PC-3 (cell line): ENCODE results near the gene BAZ1A. TPM values are rescaled to one million over a fixed set of nuclear protein-coding genes. Genes with fewer than 3 reads are reported as not detected.

Experiments
- ATAC-seq: fragments of 200-7000 bp; cut with Tn5 transposase; 2 replicates; pipeline ENCODE4 v1.9.1; 2020; ENCODE audit warnings: mild to moderate bottlenecking, moderate library complexity
- BruUV-seq: library from RNA; stranded (reverse); fragments of 400-500 nt; replicated peaks from 2 replicates; lab custom pipeline; 2021; lab: Mats Ljungman, UMichigan
- CTCF ChIA-PET: fragments of 300-600 bp; sonication (Branson Sonifier 250); formaldehyde crosslinking; loops from one replicate; lab custom pipeline; 2022; ENCODE audit warnings: antibody characterized with exemption; lab: Charles Lee
- POLR2A ChIA-PET: fragments of 300-600 bp; sonication (Branson Sonifier 250); formaldehyde crosslinking; loops from one replicate; lab custom pipeline; 2022; ENCODE audit warnings: antibody characterized with exemption; ENCODE audit not compliant: unreplicated experiment; lab: Charles Lee
- DNase-seq: peaks from one replicate; pipeline ENCODE4 v3.0.0-alpha.2; 2015
- H2AFZ ChIP-seq: fragments of 300-600 bp; sonication (generic); 2 replicates; pipeline ENCODE4 v1.6.0; 2016; ENCODE audit warnings: antibody characterized with exemption, low read length
- H3F3A ChIP-seq: fragments of 300-600 bp; sonication (generic); one replicate; pipeline ENCODE4 v1.6.0; 2017; ENCODE audit warnings: antibody characterized with exemption, low read length, control low read depth, mild to moderate bottlenecking; ENCODE audit not compliant: unreplicated experiment
- H3K27ac ChIP-seq: fragments of 300-600 bp; sonication (generic); 2 replicates; pipeline ENCODE4 v1.5.1; 2016; ENCODE audit warnings: mild to moderate bottlenecking, low read length
- H3K27me3 ChIP-seq: fragments of 300-600 bp; sonication (generic); 2 replicates; pipeline ENCODE4 v1.6.1; 2016; ENCODE audit warnings: low read length, mixed read lengths
- H3K36me3 ChIP-seq: fragments of 300-600 bp; sonication (generic); 2 replicates; pipeline ENCODE4 v1.6.1; 2016; ENCODE audit warnings: low read depth, mixed run types, low read length, mixed read lengths
- H3K4me1 ChIP-seq: fragments of 300-600 bp; sonication (generic); 2 replicates; pipeline ENCODE4 v1.5.1; 2016; ENCODE audit warnings: low read length; ENCODE audit not compliant: insufficient read depth
- H3K4me2 ChIP-seq: fragments of 300-600 bp; sonication (generic); 2 replicates; pipeline ENCODE4 v1.6.0; 2016; ENCODE audit warnings: low read length
- H3K4me3 ChIP-seq: fragments of 300-600 bp; sonication (generic); 2 replicates; pipeline ENCODE4 v1.5.1; 2016; ENCODE audit warnings: mild to moderate bottlenecking, low read length, mixed read lengths
- H3K79me2 ChIP-seq: fragments of 300-600 bp; sonication (generic); 2 replicates; pipeline ENCODE4 v1.6.1; 2017; ENCODE audit warnings: low read length, mixed read lengths
- H3K9ac ChIP-seq: fragments of 300-600 bp; sonication (generic); 2 replicates; pipeline ENCODE4 v1.6.0; 2016; ENCODE audit warnings: mild to moderate bottlenecking, low read length
- H3K9me2 ChIP-seq: fragments of 300-600 bp; sonication (generic); replicated peaks from 2 replicates; pipeline ENCODE4 v1.6.1; 2016; ENCODE audit warnings: mixed run types, low read length, mixed read lengths
- H3K9me3 ChIP-seq: fragments of 300-600 bp; sonication (generic); 2 replicates; pipeline ENCODE4 v1.6.1; 2016; ENCODE audit warnings: low read length, mixed read lengths
- H4K20me1 ChIP-seq: fragments of 300-600 bp; sonication (generic); 2 replicates; pipeline ENCODE4 v1.6.1; 2016; ENCODE audit warnings: low read length, mixed read lengths
- CTCF ChIP-seq: fragments of 300-600 bp; sonication (generic); conservative IDR thresholded peaks from 2 replicates; pipeline ENCODE4 v1.5.1; 2017; ENCODE audit warnings: antibody characterized with exemption, low read depth, mild to moderate bottlenecking, low read length
- EZH2 ChIP-seq: fragments of 300-600 bp; sonication (generic); IDR thresholded peaks from one replicate; pipeline ENCODE4 v1.6.1; 2017; ENCODE audit warnings: antibody characterized with exemption, mild to moderate bottlenecking, low read length; ENCODE audit not compliant: unreplicated experiment
- EZH2phosphoT487 ChIP-seq: fragments of 300-600 bp; sonication (generic); IDR thresholded peaks from 2 replicates; pipeline ENCODE4 v1.6.1; 2018; ENCODE audit warnings: mild to moderate bottlenecking, antibody characterized with exemption, low read length, borderline replicate concordance
- intact Hi-C: fragments of 100-400 bp; cut with micrococcal nuclease; formaldehyde crosslinking; loops from 2 replicates; pipeline ENCODE4 v1.9.0; 2023
- total RNA-seq: library from RNA; depleted of rRNA; stranded (reverse); fragments of >200 nt; gene quantifications from 2 replicates; pipeline ENCODE4 v1.2.3, GENCODE V29; 2014

BAZ1A gene
- total RNA-seq, 1 experiment from 2014 or later, result 24.7 TPM

DNA sequence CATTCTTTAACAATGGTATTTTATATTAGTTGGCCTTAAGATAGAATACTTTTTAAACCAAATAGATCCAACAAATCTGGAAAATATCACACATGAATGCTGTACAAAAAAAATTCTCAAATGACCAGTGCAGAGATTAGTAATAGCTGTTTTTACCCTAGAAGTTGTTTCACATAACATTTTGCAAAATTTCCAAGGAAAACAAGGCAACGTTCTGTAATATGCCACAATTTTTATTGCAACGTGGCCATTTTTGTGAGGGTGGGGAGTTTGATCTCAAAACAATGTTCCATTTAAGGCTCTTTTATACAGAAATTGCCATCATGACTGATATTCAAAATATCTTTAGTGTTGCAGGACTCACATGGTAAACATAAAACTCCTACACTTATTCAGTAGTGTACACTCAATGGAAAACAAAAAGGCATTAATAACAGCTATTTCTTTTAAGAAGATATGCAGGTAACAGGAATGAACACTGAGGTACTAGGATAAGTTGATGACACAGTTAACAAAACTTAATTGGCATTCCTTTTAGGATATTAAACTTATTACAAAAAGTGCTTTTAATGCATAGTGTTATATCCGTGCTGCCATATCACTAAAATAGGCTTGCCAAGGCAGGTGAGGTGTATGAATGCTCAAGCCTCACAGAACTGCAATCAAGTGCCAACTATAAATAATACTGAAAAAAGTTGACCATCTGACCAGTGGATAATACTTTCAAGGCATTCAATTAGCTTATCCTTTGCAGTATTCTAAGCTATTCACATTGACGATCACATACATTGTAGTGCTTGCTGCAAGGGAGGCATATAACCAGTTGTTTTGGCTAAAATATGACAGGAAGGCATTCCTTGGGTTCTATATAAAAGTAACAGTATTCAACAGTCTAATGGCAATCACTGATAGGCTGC lies 163.1 kb downstream of the BAZ1A start:
- Histone ChIP-seq H3K9me3 (no peaks in the 10 kb centered on the region), H3K27me3 (no peaks in the 10 kb centered on the region), H3K4me3 (0 out of 2 replicates have a peak overlapping the region, but pooled peaks have one; percentile 24), H3K4me2 (peak overlapping the region; percentile 44), H2AFZ (no peak overlapping the region), H3K79me2 (peaks cover 36% of the 10 kb centered on the region), H3K9me2 (no peaks in the 10 kb centered on the region), H4K20me1 (peaks cover 5% of the 10 kb centered on the region; the same call in 1 of the 2 replicates), H3K9ac (no peak overlapping the region), H3K27ac (no peak overlapping the region), H3K4me1 (peaks cover 33% of the 10 kb centered on the region), H3F3A (no peaks in the 10 kb centered on the region), H3K36me3 (peaks cover 8% of the 10 kb centered on the region; the same call in 1 of the 2 replicates)
- ATAC-seq, result no peak
- no peak for TF ChIP-seq EZH2
- no peak for TF ChIP-seq CTCF
- no peak for TF ChIP-seq EZH2phosphoT487
- intact Hi-C loops, result no loop called here
- BruUV-seq, result no TSS peak
- CTCF ChIA-PET, result interaction anchor here (0.6 kb wide), 1 partner anchor 30 kb away, joined by 3 read pairs; no protein-coding TSS in a partner anchor
- no peak for DNase-seq
- POLR2A ChIA-PET, result no interaction called here

DNA sequence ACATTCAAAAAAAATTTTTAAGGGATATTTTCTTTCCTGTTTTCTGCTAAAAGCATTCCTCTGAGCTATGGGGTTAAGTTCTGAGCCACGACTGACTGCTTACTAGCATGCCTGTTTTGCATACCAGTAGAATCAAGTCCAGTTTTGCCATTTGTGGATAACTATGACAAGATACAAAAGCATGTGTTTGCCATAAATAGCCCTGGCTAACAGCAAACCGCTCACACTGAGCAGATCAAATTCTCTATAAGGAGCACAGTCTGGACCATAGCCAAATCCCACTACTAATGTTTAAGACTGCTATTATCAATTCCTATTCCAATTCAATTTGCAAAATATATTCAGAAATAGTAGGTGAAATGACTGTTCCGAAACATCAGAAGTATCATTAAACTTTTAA lies 164.0 kb downstream of the BAZ1A start:
- no peak overlapping the region for H3K9ac ChIP-seq
- H3K9me2 ChIP-seq, result no peaks in the 10 kb centered on the region
- no peaks in the 10 kb centered on the region for H3K9me3 ChIP-seq
- ChIA-PET CTCF (no interaction called here), POLR2A (no interaction called here)
- TF ChIP-seq EZH2phosphoT487, result no peak
- TF ChIP-seq CTCF, result no peak
- no peak for TF ChIP-seq EZH2
- peaks cover 5% of the 10 kb centered on the region; the same call in 1 of the 2 replicates for H4K20me1 ChIP-seq
- no peak overlapping the region for H2AFZ ChIP-seq
- H3K27me3 ChIP-seq, result no peaks in the 10 kb centered on the region
- H3K4me3 ChIP-seq, result no peak overlapping the region
- peaks cover 8% of the 10 kb centered on the region; the same call in 1 of the 2 replicates for H3K36me3 ChIP-seq
- no TSS peak for BruUV-seq
- no peaks in the 10 kb centered on the region for H3F3A ChIP-seq
- no peak for ATAC-seq
- peak overlapping the region; percentile 44; the same call in 1 of the 2 replicates for H3K4me2 ChIP-seq
- peak; percentile 33 for DNase-seq
- peaks cover 36% of the 10 kb centered on the region for H3K79me2 ChIP-seq
- H3K4me1 ChIP-seq, result peaks cover 33% of the 10 kb centered on the region
- H3K27ac ChIP-seq, result no peak overlapping the region
- intact Hi-C loops, result no loop called here

DNA sequence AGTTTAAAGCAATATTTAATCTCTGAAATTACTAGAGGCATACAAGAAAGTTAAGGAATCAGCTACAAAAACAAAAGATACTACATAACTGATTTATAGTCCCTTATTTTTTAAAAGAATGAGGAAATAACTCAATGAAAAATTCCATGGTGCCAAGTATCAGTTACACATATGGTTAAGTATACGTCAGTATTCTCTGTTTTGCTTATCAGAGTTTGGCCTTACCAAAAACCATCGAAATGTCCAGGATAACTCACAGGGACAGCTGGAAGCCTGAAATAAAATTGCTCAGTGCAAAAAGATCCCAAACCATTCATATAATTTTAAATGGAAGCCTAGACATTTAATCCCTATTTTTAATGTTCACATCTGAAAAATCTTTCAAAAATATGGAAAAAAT lies 164.4 kb downstream of the BAZ1A start:
- TF ChIP-seq CTCF (no peak), EZH2 (no peak), EZH2phosphoT487 (no peak)
- BruUV-seq, result no TSS peak
- ChIA-PET POLR2A (no interaction called here), CTCF (no interaction called here)
- DNase-seq (no peak), ATAC-seq (no peak)
- intact Hi-C loops, result no loop called here
- Histone ChIP-seq H3K4me1 (peaks cover 33% of the 10 kb centered on the region), H3K4me2 (peak overlapping the region; percentile 44; the same call in 1 of the 2 replicates), H3K9me3 (no peaks in the 10 kb centered on the region), H3K9ac (no peak overlapping the region), H3K9me2 (no peaks in the 10 kb centered on the region), H3K36me3 (peaks cover 8% of the 10 kb centered on the region; the same call in 1 of the 2 replicates), H4K20me1 (peaks cover 5% of the 10 kb centered on the region; the same call in 1 of the 2 replicates), H2AFZ (no peak overlapping the region), H3K27me3 (no peaks in the 10 kb centered on the region), H3K79me2 (peaks cover 36% of the 10 kb centered on the region), H3F3A (no peaks in the 10 kb centered on the region), H3K27ac (no peak overlapping the region), H3K4me3 (no peak overlapping the region)
